MM.1S (cell line): Measurements from ENCODE around the gene NFU1.

Experiments
- DNase-seq: peaks from one replicate; pipeline ENCODE4 v3.0.0-alpha.2; 2015
- H2AFZ ChIP-seq: fragments of 300-600 bp; sonication (generic); 2 replicates; pipeline ENCODE4 v1.6.0; 2016; ENCODE audit warnings: antibody characterized with exemption, low read length
- H3F3A ChIP-seq: fragments of 300-600 bp; sonication (generic); 2 replicates; pipeline ENCODE4 v1.6.1; 2016; ENCODE audit warnings: mild to moderate bottlenecking, antibody characterized with exemption, low read length, moderate library complexity, mixed read lengths; ENCODE audit not compliant: insufficient read depth
- H3K27ac ChIP-seq: fragments of 300-600 bp; sonication (generic); 2 replicates; pipeline ENCODE4 v1.5.1; 2016; ENCODE audit warnings: mild to moderate bottlenecking, low read length
- H3K27me3 ChIP-seq: fragments of 300-600 bp; sonication (generic); replicated peaks from 2 replicates; pipeline ENCODE4 v1.6.0; 2016; ENCODE audit warnings: low read length; ENCODE audit not compliant: insufficient read depth
- H3K36me3 ChIP-seq: fragments of 300-600 bp; sonication (generic); replicated peaks from 2 replicates; pipeline ENCODE4 v1.6.1; 2016; ENCODE audit warnings: mild to moderate bottlenecking, low read length, mixed read lengths; ENCODE audit not compliant: insufficient read depth
- H3K4me1 ChIP-seq: fragments of 300-600 bp; sonication (generic); 2 replicates; pipeline ENCODE4 v1.6.1; 2016; ENCODE audit warnings: low read length, mixed read lengths
- H3K4me2 ChIP-seq: fragments of 300-600 bp; sonication (generic); 2 replicates; pipeline ENCODE4 v1.6.0; 2016; ENCODE audit warnings: low read depth, low read length
- H3K4me3 ChIP-seq: fragments of 300-600 bp; sonication (generic); 2 replicates; pipeline ENCODE4 v1.5.1; 2016; ENCODE audit warnings: low read length, mixed read lengths
- H3K79me2 ChIP-seq: fragments of 300-600 bp; sonication (generic); 2 replicates; pipeline ENCODE4 v1.6.1; 2016; ENCODE audit warnings: mixed run types, low read length, mixed read lengths
- H3K9ac ChIP-seq: fragments of 300-600 bp; sonication (generic); 2 replicates; pipeline ENCODE4 v1.6.1; 2016; ENCODE audit warnings: low read length, mixed read lengths
- H3K9me2 ChIP-seq: fragments of 300-600 bp; sonication (generic); replicated peaks from 2 replicates; pipeline ENCODE4 v1.6.1; 2016; ENCODE audit warnings: mild to moderate bottlenecking, low read length, mixed read lengths; ENCODE audit not compliant: insufficient read depth
- H3K9me3 ChIP-seq: fragments of 300-600 bp; sonication (generic); replicated peaks from 2 replicates; pipeline ENCODE4 v1.6.1; 2016; ENCODE audit warnings: mild to moderate bottlenecking, low read length, mixed read lengths; ENCODE audit not compliant: insufficient read depth
- H4K20me1 ChIP-seq: fragments of 300-600 bp; sonication (generic); 2 replicates; pipeline ENCODE4 v1.6.1; 2016; ENCODE audit warnings: mild to moderate bottlenecking, low read length, moderate library complexity, mixed read lengths; ENCODE audit not compliant: insufficient read depth
- EZH2 ChIP-seq: fragments of 300-600 bp; sonication (generic); optimal IDR thresholded peaks from 2 replicates; pipeline ENCODE3; 2017; ENCODE audit warnings: low read depth, mild to moderate bottlenecking, antibody characterized with exemption, low read length, mixed read lengths
- EZH2phosphoT487 ChIP-seq: fragments of 300-600 bp; sonication (generic); IDR thresholded peaks from 2 replicates; pipeline ENCODE4 v1.6.1; 2018; ENCODE audit warnings: antibody characterized with exemption, low read length
- TF ChIP-seq, protein P1 (sequence below): fragments of 300-600 bp; sonication (generic); IDR thresholded peaks from 2 replicates; pipeline ENCODE4 v1.5.1; 2016; ENCODE audit warnings: antibody characterized with exemption, low read length, mixed read lengths

Gene NFU1

DNA sequence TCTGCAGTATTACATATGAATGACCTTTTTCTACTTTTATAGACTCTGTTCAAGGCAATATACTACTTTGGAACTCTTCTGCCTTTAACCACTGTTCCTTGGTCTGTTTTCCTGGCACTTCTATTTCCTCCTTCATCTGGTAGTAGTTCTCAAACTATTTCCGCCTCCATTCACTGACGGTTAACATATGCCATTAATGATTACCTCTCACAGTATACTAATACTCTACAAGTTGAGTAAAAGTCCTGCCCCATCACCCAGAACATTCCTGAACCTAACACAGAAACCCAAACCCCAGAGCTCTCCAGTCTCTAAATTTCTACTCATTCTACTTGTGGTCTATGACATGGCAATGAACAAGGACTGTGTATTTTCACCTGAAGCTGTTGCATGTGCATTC, 54.7 kb downstream of the NFU1 start:
- no peaks in the 10 kb centered on the region for H3K9me3 ChIP-seq
- peaks cover 28% of the 10 kb centered on the region for H3F3A ChIP-seq
- TF ChIP-seq EZH2phosphoT487 (no peak), EZH2 (no peak)
- TF ChIP-seq, protein P1, sequence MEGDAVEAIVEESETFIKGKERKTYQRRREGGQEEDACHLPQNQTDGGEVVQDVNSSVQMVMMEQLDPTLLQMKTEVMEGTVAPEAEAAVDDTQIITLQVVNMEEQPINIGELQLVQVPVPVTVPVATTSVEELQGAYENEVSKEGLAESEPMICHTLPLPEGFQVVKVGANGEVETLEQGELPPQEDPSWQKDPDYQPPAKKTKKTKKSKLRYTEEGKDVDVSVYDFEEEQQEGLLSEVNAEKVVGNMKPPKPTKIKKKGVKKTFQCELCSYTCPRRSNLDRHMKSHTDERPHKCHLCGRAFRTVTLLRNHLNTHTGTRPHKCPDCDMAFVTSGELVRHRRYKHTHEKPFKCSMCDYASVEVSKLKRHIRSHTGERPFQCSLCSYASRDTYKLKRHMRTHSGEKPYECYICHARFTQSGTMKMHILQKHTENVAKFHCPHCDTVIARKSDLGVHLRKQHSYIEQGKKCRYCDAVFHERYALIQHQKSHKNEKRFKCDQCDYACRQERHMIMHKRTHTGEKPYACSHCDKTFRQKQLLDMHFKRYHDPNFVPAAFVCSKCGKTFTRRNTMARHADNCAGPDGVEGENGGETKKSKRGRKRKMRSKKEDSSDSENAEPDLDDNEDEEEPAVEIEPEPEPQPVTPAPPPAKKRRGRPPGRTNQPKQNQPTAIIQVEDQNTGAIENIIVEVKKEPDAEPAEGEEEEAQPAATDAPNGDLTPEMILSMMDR: no peak
- peak overlapping the region; percentile 10; the same call in 1 of the 2 replicates for H3K4me3 ChIP-seq
- peaks cover 17% of the 10 kb centered on the region; the same call in 1 of the 2 replicates for H4K20me1 ChIP-seq
- H3K9me2 ChIP-seq: no peaks in the 10 kb centered on the region
- H3K27ac ChIP-seq: peak overlapping the region; percentile 21; the same call in 1 of the 2 replicates
- H3K79me2 ChIP-seq: peaks cover 95% of the 10 kb centered on the region
- no peak overlapping the region for H2AFZ ChIP-seq
- no peak overlapping the region for H3K9ac ChIP-seq
- peak overlapping the region; percentile 45; the same call in 1 of the 2 replicates for H3K4me2 ChIP-seq
- no peaks in the 10 kb centered on the region for H3K36me3 ChIP-seq
- DNase-seq: no peak
- no peaks in the 10 kb centered on the region for H3K27me3 ChIP-seq
- peaks cover 20% of the 10 kb centered on the region for H3K4me1 ChIP-seq

DNA sequence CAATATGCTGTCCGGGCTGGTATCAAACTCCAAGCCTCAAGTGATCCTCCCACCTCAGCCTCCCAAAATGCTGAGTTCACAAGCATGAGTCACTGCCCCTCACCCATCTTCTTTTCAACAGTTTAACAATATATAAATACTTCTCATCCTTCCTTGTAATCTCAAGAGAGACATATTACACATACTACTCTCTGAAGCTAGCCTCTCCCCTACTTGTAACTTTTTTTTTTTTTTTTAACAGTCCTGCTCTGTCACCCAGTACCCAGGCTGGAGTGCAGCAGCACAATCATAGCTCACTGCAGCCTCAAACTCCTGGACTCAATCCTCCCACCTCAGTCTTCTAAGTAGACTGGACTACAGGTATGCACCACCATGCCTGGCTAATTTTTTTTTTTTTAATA, 55.9 kb downstream of the NFU1 start:
- no peaks in the 10 kb centered on the region for H3K27me3 ChIP-seq
- H3K4me3 ChIP-seq: no peak overlapping the region
- H3K79me2 ChIP-seq: peaks cover 100% of the 10 kb centered on the region
- no peaks in the 10 kb centered on the region for H3K9me3 ChIP-seq
- no peak overlapping the region for H3K9ac ChIP-seq
- H3F3A ChIP-seq: peaks cover 25% of the 10 kb centered on the region
- H4K20me1 ChIP-seq: peaks cover 17% of the 10 kb centered on the region; the same call in 1 of the 2 replicates
- no peaks in the 10 kb centered on the region for H3K36me3 ChIP-seq
- H3K4me1 ChIP-seq: peaks cover 19% of the 10 kb centered on the region
- H3K4me2 ChIP-seq: no peak overlapping the region
- H2AFZ ChIP-seq: no peak overlapping the region
- no peaks in the 10 kb centered on the region for H3K9me2 ChIP-seq
- DNase-seq: no peak
- TF ChIP-seq EZH2phosphoT487 (no peak), EZH2 (no peak)
- TF ChIP-seq, protein P1: no peak
- H3K27ac ChIP-seq: no peak overlapping the region

DNA sequence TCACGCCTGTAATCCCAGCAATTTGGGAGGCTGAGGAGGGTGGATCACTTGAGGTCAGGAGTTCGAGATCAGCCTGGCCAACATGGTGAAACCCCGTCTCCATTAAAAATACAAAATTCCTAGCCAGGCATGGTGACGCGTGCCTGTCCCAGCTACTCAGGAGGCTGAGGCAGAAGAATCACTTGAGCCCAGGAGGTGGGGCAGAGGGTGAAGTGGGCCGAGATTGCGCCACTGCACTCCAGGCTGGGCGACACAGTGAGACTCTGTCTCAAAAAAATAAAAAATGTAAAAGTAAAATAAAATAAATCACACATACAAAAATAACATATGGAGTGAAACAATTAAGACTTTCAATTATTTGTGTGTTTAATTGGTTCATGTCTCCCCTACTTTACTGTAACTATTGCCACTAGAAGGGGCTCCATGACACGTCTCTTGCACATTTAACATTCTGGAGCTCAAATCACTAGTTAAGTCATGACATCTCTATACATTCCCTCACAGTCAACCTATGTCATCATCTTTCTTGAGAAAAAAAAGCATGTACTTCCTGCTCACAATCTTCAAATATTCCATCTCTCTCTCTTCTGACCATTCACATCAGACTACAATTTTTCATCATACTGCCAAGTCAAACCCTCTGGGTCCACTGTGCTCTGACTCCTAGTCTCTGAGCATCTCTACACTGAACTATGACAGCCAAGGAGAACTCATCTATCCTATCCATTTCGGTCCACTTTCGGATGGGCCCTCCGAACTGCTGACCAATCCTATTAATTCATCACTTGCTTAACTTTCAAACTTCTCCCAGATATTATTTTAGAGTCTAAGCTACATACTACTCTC, 56.9 kb downstream of the NFU1 start:
- H3K4me1 ChIP-seq: peaks cover 19% of the 10 kb centered on the region
- peaks cover 100% of the 10 kb centered on the region for H3K79me2 ChIP-seq
- H3F3A ChIP-seq: peaks cover 15% of the 10 kb centered on the region
- no peak overlapping the region for H3K9ac ChIP-seq
- no peak overlapping the region for H3K27ac ChIP-seq
- no peaks in the 10 kb centered on the region for H3K9me2 ChIP-seq
- H2AFZ ChIP-seq: no peak overlapping the region
- H4K20me1 ChIP-seq: peaks cover 26% of the 10 kb centered on the region; the same call in 1 of the 2 replicates
- H3K36me3 ChIP-seq: no peaks in the 10 kb centered on the region
- no peaks in the 10 kb centered on the region for H3K27me3 ChIP-seq
- H3K4me2 ChIP-seq: no peak overlapping the region
- H3K9me3 ChIP-seq: no peaks in the 10 kb centered on the region
- no peak for TF ChIP-seq EZH2
- TF ChIP-seq, protein P1: no peak
- no peak for TF ChIP-seq EZH2phosphoT487
- DNase-seq: no peak
- no peak overlapping the region for H3K4me3 ChIP-seq
